Measurements from ENCODE around the gene IMPACT.

DNA sequence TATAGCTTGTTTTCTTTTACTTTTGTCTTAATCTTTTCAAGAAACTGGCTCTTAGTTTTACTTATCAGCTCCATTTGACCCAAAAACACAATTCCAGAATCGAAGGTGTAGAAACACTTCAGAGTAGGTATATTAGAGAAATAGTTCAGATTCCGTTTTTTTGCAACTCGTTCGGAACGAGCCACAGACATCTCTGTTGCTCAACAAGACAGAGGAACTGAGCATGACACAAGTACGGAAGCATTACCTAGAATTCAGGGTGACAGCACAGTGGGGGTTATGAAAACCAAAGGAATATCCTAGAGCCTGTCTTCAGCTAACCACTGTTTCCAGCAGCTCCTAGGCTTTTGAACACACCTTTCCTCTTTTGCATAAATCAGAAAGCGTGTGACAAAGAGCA, 39.0 kb downstream of the IMPACT start:
- TF ChIP-seq RFX5 (IDR thresholded peaks at IDR 0.05) (no peak), KDM1A (IDR thresholded peaks at IDR 0.05; ENCODE audit: low read depth) (no peak), EP300 (IDR thresholded peaks at IDR 0.05) (no peak), MAZ (IDR thresholded peaks at IDR 0.05; ENCODE audit: borderline replicate concordance, low read depth, low read length) (no peak), POLR2A (IDR thresholded peaks at IDR 0.05; ENCODE audit: low read length) (no peak), CEBPB (IDR thresholded peaks at IDR 0.05) (no peak)
- TF ChIP-seq, protein P1, sequence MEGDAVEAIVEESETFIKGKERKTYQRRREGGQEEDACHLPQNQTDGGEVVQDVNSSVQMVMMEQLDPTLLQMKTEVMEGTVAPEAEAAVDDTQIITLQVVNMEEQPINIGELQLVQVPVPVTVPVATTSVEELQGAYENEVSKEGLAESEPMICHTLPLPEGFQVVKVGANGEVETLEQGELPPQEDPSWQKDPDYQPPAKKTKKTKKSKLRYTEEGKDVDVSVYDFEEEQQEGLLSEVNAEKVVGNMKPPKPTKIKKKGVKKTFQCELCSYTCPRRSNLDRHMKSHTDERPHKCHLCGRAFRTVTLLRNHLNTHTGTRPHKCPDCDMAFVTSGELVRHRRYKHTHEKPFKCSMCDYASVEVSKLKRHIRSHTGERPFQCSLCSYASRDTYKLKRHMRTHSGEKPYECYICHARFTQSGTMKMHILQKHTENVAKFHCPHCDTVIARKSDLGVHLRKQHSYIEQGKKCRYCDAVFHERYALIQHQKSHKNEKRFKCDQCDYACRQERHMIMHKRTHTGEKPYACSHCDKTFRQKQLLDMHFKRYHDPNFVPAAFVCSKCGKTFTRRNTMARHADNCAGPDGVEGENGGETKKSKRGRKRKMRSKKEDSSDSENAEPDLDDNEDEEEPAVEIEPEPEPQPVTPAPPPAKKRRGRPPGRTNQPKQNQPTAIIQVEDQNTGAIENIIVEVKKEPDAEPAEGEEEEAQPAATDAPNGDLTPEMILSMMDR (IDR thresholded peaks at IDR 0.05), result no peak
- TF ChIP-seq, protein P2, sequence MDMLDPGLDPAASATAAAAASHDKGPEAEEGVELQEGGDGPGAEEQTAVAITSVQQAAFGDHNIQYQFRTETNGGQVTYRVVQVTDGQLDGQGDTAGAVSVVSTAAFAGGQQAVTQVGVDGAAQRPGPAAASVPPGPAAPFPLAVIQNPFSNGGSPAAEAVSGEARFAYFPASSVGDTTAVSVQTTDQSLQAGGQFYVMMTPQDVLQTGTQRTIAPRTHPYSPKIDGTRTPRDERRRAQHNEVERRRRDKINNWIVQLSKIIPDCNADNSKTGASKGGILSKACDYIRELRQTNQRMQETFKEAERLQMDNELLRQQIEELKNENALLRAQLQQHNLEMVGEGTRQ (IDR thresholded peaks at IDR 0.05), result no peak
